ENCODE results near the gene CCDC152. TPM values are rescaled to one million over a fixed set of nuclear protein-coding genes. Genes with fewer than 3 reads are reported as not detected.
"Not testable (repeated sequence)": the region's sequence is repeated elsewhere in the genome, so short reads cannot be mapped to it uniquely, and the experiment has no call there.

CCDC152 gene
- total RNA-seq, 1 donor from 2014 or later: not detected

DNA sequence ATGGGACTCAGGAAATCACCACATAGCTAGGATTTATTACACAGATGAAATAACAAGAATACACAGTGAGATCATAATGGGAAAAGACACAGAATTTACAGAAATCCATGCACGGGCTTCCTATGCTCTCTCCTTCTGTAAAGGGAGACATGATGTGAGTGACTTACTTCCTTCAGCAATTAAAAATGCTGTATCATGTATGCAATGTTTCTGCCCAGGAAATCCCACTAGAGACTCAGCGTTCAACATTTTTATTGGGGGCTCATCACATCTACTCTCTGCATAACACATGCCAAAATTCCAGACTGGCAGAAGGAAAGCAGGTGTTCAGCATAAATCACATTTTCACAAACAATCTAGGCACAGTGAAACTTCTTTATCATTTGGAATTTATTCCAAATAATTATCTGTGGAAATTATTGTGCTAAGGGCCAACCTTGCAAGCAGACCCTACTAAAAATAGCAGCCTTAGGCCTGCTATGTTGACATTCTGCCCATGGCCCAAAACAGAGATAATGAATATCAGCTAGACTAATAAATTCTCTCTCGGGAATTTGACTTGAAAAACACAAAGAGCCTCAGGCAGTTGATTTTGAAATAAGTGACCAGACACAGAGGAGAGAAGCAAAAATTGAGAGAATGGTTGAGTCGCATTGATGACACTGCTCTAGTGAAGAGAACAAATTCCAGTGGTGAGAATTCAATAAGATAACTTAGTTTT is 86.5 kb downstream of the CCDC152 start:
- Histone ChIP-seq H3K27ac (peak overlapping the region; percentile 42), H3K9me3 (no peaks in the 10 kb centered on the region), H3K4me3 (no peak overlapping the region), H3K27me3 (no peaks in the 10 kb centered on the region), H3K36me3 (no peaks in the 10 kb centered on the region), H3K4me1 (peaks cover 34% of the 10 kb centered on the region)
- TF ChIP-seq, protein P1, sequence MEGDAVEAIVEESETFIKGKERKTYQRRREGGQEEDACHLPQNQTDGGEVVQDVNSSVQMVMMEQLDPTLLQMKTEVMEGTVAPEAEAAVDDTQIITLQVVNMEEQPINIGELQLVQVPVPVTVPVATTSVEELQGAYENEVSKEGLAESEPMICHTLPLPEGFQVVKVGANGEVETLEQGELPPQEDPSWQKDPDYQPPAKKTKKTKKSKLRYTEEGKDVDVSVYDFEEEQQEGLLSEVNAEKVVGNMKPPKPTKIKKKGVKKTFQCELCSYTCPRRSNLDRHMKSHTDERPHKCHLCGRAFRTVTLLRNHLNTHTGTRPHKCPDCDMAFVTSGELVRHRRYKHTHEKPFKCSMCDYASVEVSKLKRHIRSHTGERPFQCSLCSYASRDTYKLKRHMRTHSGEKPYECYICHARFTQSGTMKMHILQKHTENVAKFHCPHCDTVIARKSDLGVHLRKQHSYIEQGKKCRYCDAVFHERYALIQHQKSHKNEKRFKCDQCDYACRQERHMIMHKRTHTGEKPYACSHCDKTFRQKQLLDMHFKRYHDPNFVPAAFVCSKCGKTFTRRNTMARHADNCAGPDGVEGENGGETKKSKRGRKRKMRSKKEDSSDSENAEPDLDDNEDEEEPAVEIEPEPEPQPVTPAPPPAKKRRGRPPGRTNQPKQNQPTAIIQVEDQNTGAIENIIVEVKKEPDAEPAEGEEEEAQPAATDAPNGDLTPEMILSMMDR (IDR thresholded peaks at IDR 0.05): no peak
- no peak for DNase-seq (ENCODE audit: extremely low spot score in 2 of 2)
- intact Hi-C loops (cut with DNase I): no loop called here

DNA sequence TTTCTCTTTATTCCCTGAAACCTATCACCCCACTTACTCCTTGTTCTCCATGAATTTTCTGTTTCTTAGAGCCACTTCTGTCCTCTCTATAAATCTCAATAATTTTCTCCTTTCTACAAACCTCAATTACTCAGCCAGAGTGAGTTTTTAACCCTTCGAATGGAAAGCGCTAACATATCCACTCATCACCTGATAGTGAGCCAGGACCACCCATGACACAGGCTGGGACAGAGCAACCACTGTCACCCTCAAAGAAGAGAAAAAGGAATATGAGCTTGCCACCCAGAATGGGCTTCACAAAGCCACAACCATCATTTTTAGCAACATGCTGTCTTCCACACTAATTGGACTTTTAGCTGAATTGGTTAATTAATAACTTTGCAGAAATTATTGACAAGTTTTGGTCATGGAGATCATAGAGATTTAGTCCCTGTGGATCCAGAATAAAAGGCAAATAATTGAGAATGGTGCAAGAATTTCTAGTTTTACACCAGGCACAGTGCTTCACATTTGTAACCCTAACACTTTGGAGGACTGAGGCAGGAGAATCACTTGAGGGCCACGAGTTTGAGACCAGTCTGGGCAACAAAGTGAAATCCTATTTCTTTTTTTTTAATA is 87.2 kb downstream of the CCDC152 start:
- intact Hi-C loops (cut with DNase I): no loop called here
- no peak for TF ChIP-seq POLR2A (IDR thresholded peaks at IDR 0.05)
- no peak for DNase-seq (ENCODE audit: extremely low spot score in 2 of 2)

DNA sequence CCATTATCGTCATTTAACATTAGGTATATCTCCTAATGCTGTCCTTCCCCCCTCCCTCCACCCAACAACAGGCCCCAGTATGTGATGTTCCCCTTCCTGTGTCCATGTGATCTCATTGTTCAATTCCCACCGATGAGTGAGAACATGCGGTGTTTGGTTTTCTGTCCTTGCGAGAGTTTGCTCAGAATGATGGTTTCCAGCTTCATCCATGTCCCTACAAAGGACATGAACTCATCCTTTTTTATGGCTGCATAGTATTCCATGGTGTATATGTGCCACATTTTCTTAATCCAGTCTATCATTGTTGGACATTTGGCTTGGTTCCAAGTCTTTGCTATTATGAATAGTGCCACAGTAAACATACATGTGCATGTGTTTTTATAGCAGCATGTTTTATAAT is 87.8 kb downstream of the CCDC152 start:
- H3K4me3 ChIP-seq; H3K36me3 ChIP-seq; H3K9me3 ChIP-seq; intact Hi-C loops (cut with DNase I); DNase-seq (ENCODE audit: extremely low spot score in 2 of 2); H3K27me3 ChIP-seq; H3K27ac ChIP-seq: not testable (repeated sequence)
- peaks cover 34% of the 10 kb centered on the region for H3K4me1 ChIP-seq

More for the DNA sequence above, 87.2 kb downstream of the CCDC152 start:
- H3K27ac ChIP-seq: peak overlapping the region; percentile 42
- no peaks in the 10 kb centered on the region for H3K9me3 ChIP-seq
- H3K27me3 ChIP-seq: no peaks in the 10 kb centered on the region
- H3K4me3 ChIP-seq: no peak overlapping the region
- H3K36me3 ChIP-seq: no peaks in the 10 kb centered on the region
- peaks cover 34% of the 10 kb centered on the region for H3K4me1 ChIP-seq

DNA sequence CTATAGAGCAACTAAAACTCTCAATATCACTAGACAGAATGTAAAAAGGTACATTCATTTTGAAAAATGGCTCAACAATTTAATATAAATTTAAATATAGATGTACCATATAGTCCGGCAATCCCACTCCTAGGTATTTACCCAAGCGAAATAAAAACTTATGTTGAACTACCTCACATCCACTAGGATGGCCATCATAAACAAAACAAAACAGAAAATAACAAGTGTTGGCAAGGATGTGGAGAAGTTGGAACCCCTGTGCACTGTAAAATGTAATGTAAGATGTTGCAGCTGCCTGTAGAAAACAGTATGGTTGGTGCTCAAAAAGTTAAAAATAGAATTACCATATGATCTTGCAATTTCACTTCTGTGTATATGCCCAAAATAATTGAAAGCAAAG is 91.9 kb downstream of the CCDC152 start:
- intact Hi-C loops (cut with DNase I): no loop called here
- Histone ChIP-seq H3K27me3 (no peaks in the 10 kb centered on the region), H3K4me3 (no peak overlapping the region), H3K4me1 (peaks cover 7% of the 10 kb centered on the region), H3K9me3 (no peaks in the 10 kb centered on the region), H3K27ac (no peak overlapping the region), H3K36me3 (no peaks in the 10 kb centered on the region)
- TF ChIP-seq POLR2AphosphoS5 (IDR thresholded peaks at IDR 0.05; ENCODE audit: insufficient read depth in 1 of 2, low read depth in 1 of 2): no peak
- TF ChIP-seq, protein P1 (IDR thresholded peaks at IDR 0.05): no peak
- DNase-seq (ENCODE audit: extremely low spot score in 2 of 2): no peak

DNA sequence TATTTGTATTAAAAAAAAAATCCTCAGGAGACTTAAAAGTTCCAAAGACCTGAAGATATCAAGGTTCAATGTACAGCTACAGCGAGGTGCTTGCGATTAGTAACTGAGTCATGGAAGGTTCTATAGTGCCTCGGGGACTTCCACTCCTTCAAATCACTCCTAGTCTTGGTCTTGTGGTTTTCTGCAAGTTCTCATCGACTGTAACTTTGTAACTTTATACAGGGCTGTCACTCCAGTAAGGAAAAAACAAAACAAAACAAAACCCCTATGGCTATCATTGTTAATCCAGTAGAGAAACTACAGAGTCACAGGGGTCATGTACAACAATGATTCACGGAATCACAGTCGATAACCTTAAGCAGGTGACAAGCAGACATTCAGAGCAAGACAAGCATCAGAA is 94.9 kb downstream of the CCDC152 start:
- Histone ChIP-seq H3K27ac (no peak overlapping the region), H3K4me1 (peaks cover 27% of the 10 kb centered on the region), H3K9me3 (no peaks in the 10 kb centered on the region), H3K4me3 (no peak overlapping the region), H3K36me3 (no peaks in the 10 kb centered on the region), H3K27me3 (no peaks in the 10 kb centered on the region)
- intact Hi-C loops (cut with DNase I): no loop called here
- DNase-seq (ENCODE audit: extremely low spot score in 2 of 2): no peak
- TF ChIP-seq POLR2A (IDR thresholded peaks at IDR 0.05) (no peak), POLR2AphosphoS5 (IDR thresholded peaks at IDR 0.05; ENCODE audit: insufficient read depth in 1 of 2, low read depth in 1 of 2) (no peak)
- TF ChIP-seq, protein P1 (IDR thresholded peaks at IDR 0.05): no peak

Other genes starting within 250 kb of the CCDC152 start
- 344 TPM for gene SELENOP, start 55.1 kb downstream of the CCDC152 start, total RNA-seq

Measured in vagina (tissue), 2 donors.